ENCODE data around the gene SOWAHB. TPM values are rescaled to one million over a fixed set of nuclear protein-coding genes. Genes with fewer than 3 reads are reported as not detected.

Gene SOWAHB
- total RNA-seq, 1 experiment from 2014 or later, result 6.2 TPM

DNA sequence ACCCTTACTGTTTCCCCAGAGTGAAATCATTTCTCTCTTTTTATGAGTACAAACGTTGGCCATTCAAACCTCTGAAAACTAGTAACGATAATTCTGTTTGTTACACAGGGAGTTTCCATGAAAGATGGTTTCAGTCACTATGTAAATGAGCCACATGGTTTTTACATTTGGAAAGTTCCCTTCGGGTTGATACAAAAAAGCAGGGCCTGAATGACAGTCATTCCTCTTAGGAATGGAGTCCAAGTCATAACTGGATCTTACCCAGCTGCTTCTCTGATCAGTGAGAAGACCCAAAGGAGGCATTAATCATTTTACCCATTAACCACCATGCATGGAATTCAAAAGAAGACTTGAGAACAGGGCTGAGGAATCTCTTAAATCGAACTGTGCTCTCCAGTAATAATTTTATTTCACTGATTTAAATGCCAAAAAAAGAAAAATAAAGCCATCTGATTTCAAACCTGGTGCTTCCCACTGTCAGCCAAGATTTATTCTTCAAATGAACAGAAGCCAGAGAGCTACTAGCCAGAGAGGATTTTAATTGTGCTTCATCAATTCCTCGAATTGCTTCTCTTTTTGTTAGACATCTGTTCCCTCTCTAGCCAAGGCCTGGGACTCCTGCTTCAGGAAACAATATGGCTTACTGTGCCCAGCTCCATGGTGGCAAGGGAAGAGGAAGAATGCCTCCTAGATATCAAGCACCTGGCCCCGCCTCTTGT, 3.2 kb downstream of the SOWAHB start:
- Histone ChIP-seq H3K4me1 (replicated peaks; ENCODE audit: insufficient read depth) (peaks cover 45% of the 10 kb centered on the region), H3K79me2 (ENCODE audit: low read depth) (peaks cover 13% of the 10 kb centered on the region), H3K9me2 (ENCODE audit: insufficient read depth) (no peaks in the 10 kb centered on the region; the same call in 1 of the 2 replicates), H3K4me3 (no peak overlapping the region), H3K27me3 (ENCODE audit: insufficient read depth, low read depth) (no peaks in the 10 kb centered on the region), H4K20me1 (ENCODE audit: insufficient read depth) (no peaks in the 10 kb centered on the region), H3F3A (ENCODE audit: insufficient read depth, low read depth) (peaks cover 13% of the 10 kb centered on the region), H3K9me3 (ENCODE audit: insufficient read depth, low read depth) (no peaks in the 10 kb centered on the region), H3K27ac (no peak overlapping the region), H3K36me3 (ENCODE audit: low read depth) (no peaks in the 10 kb centered on the region), H3K4me2 (no peak overlapping the region), H2AFZ (no peak overlapping the region)
- CTCF ChIA-PET, result no interaction called here
- POLR2A ChIA-PET (ENCODE audit: unreplicated experiment), result no interaction called here
- no peak for DNase-seq
- no TSS peak for BruUV-seq (replicated peaks)
- no peak for TF ChIP-seq EZH2 (IDR thresholded peaks at IDR 0.05; ENCODE audit: low read depth)
- TF ChIP-seq, protein P1, sequence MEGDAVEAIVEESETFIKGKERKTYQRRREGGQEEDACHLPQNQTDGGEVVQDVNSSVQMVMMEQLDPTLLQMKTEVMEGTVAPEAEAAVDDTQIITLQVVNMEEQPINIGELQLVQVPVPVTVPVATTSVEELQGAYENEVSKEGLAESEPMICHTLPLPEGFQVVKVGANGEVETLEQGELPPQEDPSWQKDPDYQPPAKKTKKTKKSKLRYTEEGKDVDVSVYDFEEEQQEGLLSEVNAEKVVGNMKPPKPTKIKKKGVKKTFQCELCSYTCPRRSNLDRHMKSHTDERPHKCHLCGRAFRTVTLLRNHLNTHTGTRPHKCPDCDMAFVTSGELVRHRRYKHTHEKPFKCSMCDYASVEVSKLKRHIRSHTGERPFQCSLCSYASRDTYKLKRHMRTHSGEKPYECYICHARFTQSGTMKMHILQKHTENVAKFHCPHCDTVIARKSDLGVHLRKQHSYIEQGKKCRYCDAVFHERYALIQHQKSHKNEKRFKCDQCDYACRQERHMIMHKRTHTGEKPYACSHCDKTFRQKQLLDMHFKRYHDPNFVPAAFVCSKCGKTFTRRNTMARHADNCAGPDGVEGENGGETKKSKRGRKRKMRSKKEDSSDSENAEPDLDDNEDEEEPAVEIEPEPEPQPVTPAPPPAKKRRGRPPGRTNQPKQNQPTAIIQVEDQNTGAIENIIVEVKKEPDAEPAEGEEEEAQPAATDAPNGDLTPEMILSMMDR (conservative IDR thresholded peaks at IDR 0.05), result no peak
- intact Hi-C loops (cut with micrococcal nuclease; ENCODE audit: unreplicated experiment), result loop anchor here (5.0 kb wide), 1 partner anchor 62 kb away; no protein-coding TSS in a partner anchor

GRCh38 chr4:76892601-76893000, 5.3 kb downstream of the SOWAHB start:
- Histone ChIP-seq H3K27me3 (ENCODE audit: insufficient read depth, low read depth) (no peaks in the 10 kb centered on the region), H3K36me3 (ENCODE audit: low read depth) (no peaks in the 10 kb centered on the region), H3K9me3 (ENCODE audit: insufficient read depth, low read depth) (no peaks in the 10 kb centered on the region), H3K4me1 (replicated peaks; ENCODE audit: insufficient read depth) (peaks cover 35% of the 10 kb centered on the region), H3K27ac (peak overlapping the region; percentile 93), H2AFZ (peak overlapping the region; percentile 66; the same call in 1 of the 2 replicates), H3F3A (ENCODE audit: insufficient read depth, low read depth) (peaks cover 9% of the 10 kb centered on the region), H3K79me2 (ENCODE audit: low read depth) (peaks cover 13% of the 10 kb centered on the region), H3K9me2 (ENCODE audit: insufficient read depth) (no peaks in the 10 kb centered on the region; the same call in 1 of the 2 replicates), H3K4me3 (peak overlapping the region; percentile 23; the same call in 1 of the 2 replicates), H3K4me2 (peak overlapping the region; percentile 67), H4K20me1 (ENCODE audit: insufficient read depth) (no peaks in the 10 kb centered on the region)
- intact Hi-C loops (cut with micrococcal nuclease; ENCODE audit: unreplicated experiment), result loop anchor here (2.0 kb wide), 1 partner anchor 110 kb away; no protein-coding TSS in a partner anchor
- CTCF ChIA-PET, result interaction anchor here (0.6 kb wide), 1 partner anchor 66 kb away, joined by 5 read pairs; no protein-coding TSS in a partner anchor
- POLR2A ChIA-PET (ENCODE audit: unreplicated experiment), result interaction anchor here (0.6 to 1.3 kb wide), 5 partner anchors 62 to 255 kb away, joined by 3 to 8 read pairs (median 6); no protein-coding TSS in a partner anchor
- peak; percentile 47 to 95 for DNase-seq
- TF ChIP-seq EZH2 (IDR thresholded peaks at IDR 0.05; ENCODE audit: low read depth), result no peak
- TF ChIP-seq, protein P1 (conservative IDR thresholded peaks at IDR 0.05), result no peak
- BruUV-seq (replicated peaks), result no TSS peak

GRCh38 chr4:76892001-76892400, 5.9 kb downstream of the SOWAHB start:
- ChIA-PET CTCF (interaction anchor here (0.6 kb wide), 1 partner anchor 66 kb away, joined by 5 read pairs; no protein-coding TSS in a partner anchor), POLR2A (ENCODE audit: unreplicated experiment) (interaction anchor here (0.6 to 1.3 kb wide), 5 partner anchors 62 to 254 kb away, joined by 3 to 8 read pairs (median 6); no protein-coding TSS in a partner anchor)
- Histone ChIP-seq H2AFZ (no peak overlapping the region), H3K9me2 (ENCODE audit: insufficient read depth) (no peaks in the 10 kb centered on the region; the same call in 1 of the 2 replicates), H3K4me2 (peak overlapping the region; percentile 67), H3F3A (ENCODE audit: insufficient read depth, low read depth) (peaks cover 9% of the 10 kb centered on the region), H3K4me3 (no peak overlapping the region), H3K79me2 (ENCODE audit: low read depth) (peaks cover 13% of the 10 kb centered on the region), H3K9me3 (ENCODE audit: insufficient read depth, low read depth) (no peaks in the 10 kb centered on the region), H3K36me3 (ENCODE audit: low read depth) (no peaks in the 10 kb centered on the region), H3K27me3 (ENCODE audit: insufficient read depth, low read depth) (no peaks in the 10 kb centered on the region), H3K27ac (peak overlapping the region; percentile 93), H3K4me1 (replicated peaks; ENCODE audit: insufficient read depth) (peaks cover 35% of the 10 kb centered on the region), H4K20me1 (ENCODE audit: insufficient read depth) (no peaks in the 10 kb centered on the region)
- BruUV-seq (replicated peaks), result TSS peak; percentile 1
- no peak for TF ChIP-seq EZH2 (IDR thresholded peaks at IDR 0.05; ENCODE audit: low read depth)
- TF ChIP-seq, protein P1 (conservative IDR thresholded peaks at IDR 0.05), result no peak
- intact Hi-C loops (cut with micrococcal nuclease; ENCODE audit: unreplicated experiment), result loop anchor here (2.0 kb wide), 1 partner anchor 109 kb away; no protein-coding TSS in a partner anchor
- peak in 1 of 2 experiments; percentile 37 for DNase-seq
